HG03159 (cell line): ENCODE results near the gene MZF1.
"Not testable (repeated sequence)": the region's sequence is repeated elsewhere in the genome, so short reads cannot be mapped to it uniquely, and the experiment has no call there.

Experiments used
- ATAC-seq: cut with Tn5 transposase; IDR thresholded peaks from one replicate; pipeline ENCODE4 v1.9.1; 2021; ENCODE audit warnings: mild to moderate bottlenecking, moderate library complexity; ENCODE audit not compliant: unreplicated experiment

Gene MZF1

GRCh38 chr19:58543826-58544590, 29.1 kb downstream of the MZF1 start, which contains the start of gene TRIM28:
TSS of gene TRIM28 (plus strand) at chr19:58544064. CDS start at chr19:58544758, 694 bp downstream.
- peak; percentile 86 for ATAC-seq

GRCh38 chr19:58542641-58543372, 30.3 kb downstream of the MZF1 start:
- not testable (repeated sequence) for ATAC-seq

- ATAC-seq: not testable (repeated sequence)
Observed at GRCh38 chr19:58539169-58539559, 34.0 kb downstream of the MZF1 start.

GRCh38 chr19:58538257-58539168, 34.6 kb downstream of the MZF1 start:
- ATAC-seq: no peak

GRCh38 chr19:58536852-58537798, 36.0 kb downstream of the MZF1 start:
- ATAC-seq: no peak

GRCh38 chr19:58535857-58536256, 37.3 kb downstream of the MZF1 start:
- no peak for ATAC-seq

- ATAC-seq: no peak
Observed at GRCh38 chr19:58531034-58531840, 41.9 kb downstream of the MZF1 start.

GRCh38 chr19:58529405-58529804, 43.7 kb downstream of the MZF1 start:
- no peak for ATAC-seq

- no peak for ATAC-seq
Observed at GRCh38 chr19:58522709-58523108, 50.4 kb downstream of the MZF1 start.

GRCh38 chr19:58521651-58522050, 51.5 kb downstream of the MZF1 start:
- ATAC-seq: no peak

GRCh38 chr19:58520257-58520599, 52.9 kb downstream of the MZF1 start:
- no peak for ATAC-seq

- peak; percentile 82 for ATAC-seq
Observed at GRCh38 chr19:58519355-58520256, 53.5 kb downstream of the MZF1 start, which contains the start of gene ZBTB45. TSS of gene ZBTB45 (minus strand) at chr19:58519810. CDS start at chr19:58517673, 2,137 bp downstream.

- no peak for ATAC-seq
Observed at GRCh38 chr19:58519087-58519354, 54.1 kb downstream of the MZF1 start.

GRCh38 chr19:58518256-58519086, 54.7 kb downstream of the MZF1 start:
- no peak for ATAC-seq

GRCh38 chr19:58516964-58517833, 55.9 kb downstream of the MZF1 start:
- no peak for ATAC-seq

- ATAC-seq: no peak
Observed at GRCh38 chr19:58516246-58516836, 56.8 kb downstream of the MZF1 start.
